OCI-LY7 (cell line): Measurements from ENCODE around the gene FTO.

ENCODE experiments used
- EZH2phosphoT487 ChIP-seq: fragments of 200-600 bp; sonication (generic); IDR thresholded peaks from 2 replicates; pipeline ENCODE4 v1.6.1; 2018; ENCODE audit warnings: low read depth, borderline replicate concordance, mild to moderate bottlenecking, mixed run types, antibody characterized with exemption, low read length, moderate library complexity, mixed read lengths
- TF ChIP-seq, protein P1 (sequence below): fragments of 200-600 bp; sonication (generic); conservative IDR thresholded peaks from 2 replicates; pipeline ENCODE4 v1.5.1; 2014; ENCODE audit warnings: mild to moderate bottlenecking, antibody characterized with exemption, low read length, moderate library complexity, mixed read lengths

DNA sequence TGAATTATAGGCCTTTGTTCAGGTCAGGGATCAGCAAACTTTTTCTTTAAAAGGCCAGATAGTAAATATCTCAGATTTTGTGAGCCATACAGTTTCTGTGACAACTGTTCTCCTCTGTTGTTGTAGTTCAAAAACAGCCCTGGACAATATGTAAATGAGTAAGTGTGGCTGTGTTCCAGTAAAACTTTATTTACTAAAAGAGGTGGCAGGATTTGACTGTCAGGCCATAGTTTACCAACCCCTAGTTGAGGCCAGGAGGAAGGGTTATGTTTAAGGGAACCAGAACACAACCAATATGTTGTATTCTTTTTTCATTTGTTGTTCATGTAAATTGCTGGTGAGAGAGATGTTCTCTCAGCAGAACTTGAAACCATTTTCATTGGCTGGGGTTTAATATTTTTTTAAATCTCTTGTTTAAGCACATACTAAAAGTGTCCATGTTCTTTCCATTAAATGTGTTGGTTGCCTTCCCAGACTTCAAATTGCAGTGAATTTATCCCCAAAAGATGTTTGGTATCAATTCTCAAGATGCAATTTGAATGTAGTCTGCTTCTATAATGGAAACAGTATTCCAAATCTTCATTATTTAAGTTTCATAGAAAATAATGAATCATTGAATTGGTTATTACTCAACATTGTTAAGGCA, 260.3 kb downstream of the FTO start:
- TF ChIP-seq, protein P1, sequence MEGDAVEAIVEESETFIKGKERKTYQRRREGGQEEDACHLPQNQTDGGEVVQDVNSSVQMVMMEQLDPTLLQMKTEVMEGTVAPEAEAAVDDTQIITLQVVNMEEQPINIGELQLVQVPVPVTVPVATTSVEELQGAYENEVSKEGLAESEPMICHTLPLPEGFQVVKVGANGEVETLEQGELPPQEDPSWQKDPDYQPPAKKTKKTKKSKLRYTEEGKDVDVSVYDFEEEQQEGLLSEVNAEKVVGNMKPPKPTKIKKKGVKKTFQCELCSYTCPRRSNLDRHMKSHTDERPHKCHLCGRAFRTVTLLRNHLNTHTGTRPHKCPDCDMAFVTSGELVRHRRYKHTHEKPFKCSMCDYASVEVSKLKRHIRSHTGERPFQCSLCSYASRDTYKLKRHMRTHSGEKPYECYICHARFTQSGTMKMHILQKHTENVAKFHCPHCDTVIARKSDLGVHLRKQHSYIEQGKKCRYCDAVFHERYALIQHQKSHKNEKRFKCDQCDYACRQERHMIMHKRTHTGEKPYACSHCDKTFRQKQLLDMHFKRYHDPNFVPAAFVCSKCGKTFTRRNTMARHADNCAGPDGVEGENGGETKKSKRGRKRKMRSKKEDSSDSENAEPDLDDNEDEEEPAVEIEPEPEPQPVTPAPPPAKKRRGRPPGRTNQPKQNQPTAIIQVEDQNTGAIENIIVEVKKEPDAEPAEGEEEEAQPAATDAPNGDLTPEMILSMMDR = no peak
- no peak for TF ChIP-seq EZH2phosphoT487
